Fibroblast of lung (primary cell): ENCODE measurements around the gene USP53. TPM values are rescaled to one million over a fixed set of nuclear protein-coding genes. Genes with fewer than 3 reads are reported as not detected.

Source experiments
- DNase-seq, 2 donors: peaks; one replicate each; pipeline versions ENCODE4 v3.0.0 to v3.0.0-alpha.2; 2010; ENCODE audit warnings: low read depth in 2 of 2
- H2AFZ ChIP-seq: 2 replicates; pipeline ENCODE4 v1.5.1; 2012; ENCODE audit warnings: low read length, control low read depth, inconsistent platforms
- H3K27ac ChIP-seq: 2 replicates; pipeline ENCODE4 v1.5.1; 2011; ENCODE audit warnings: low read length, control low read depth; ENCODE audit not compliant: insufficient read depth
- H3K27me3 ChIP-seq: 2 replicates; pipeline ENCODE4 v1.5.1; 2011; ENCODE audit warnings: mild to moderate bottlenecking, low read length; ENCODE audit not compliant: control insufficient read depth, insufficient read depth
- H3K36me3 ChIP-seq: 2 replicates; pipeline ENCODE4 v1.5.1; 2011; ENCODE audit warnings: low read length; ENCODE audit not compliant: control insufficient read depth, insufficient read depth
- H3K4me1 ChIP-seq: 2 replicates; pipeline ENCODE4 v1.5.1; 2011; ENCODE audit warnings: low read length; ENCODE audit not compliant: control insufficient read depth, insufficient read depth; ENCODE audit errors: extremely low read depth
- H3K4me2 ChIP-seq: 2 replicates; pipeline ENCODE4 v1.5.1; 2011; ENCODE audit warnings: low read length, control low read depth; ENCODE audit not compliant: insufficient read depth; ENCODE audit errors: extremely low read depth
- H3K4me3 ChIP-seq, 4 experiments: fragments of 200-600 bp in 1 of 4; sonication (generic) in 1 of 4; replicated peaks in 1 of 4; 2 replicates each; pipeline ENCODE4 v1.5.1; 2011 to 2016; ENCODE audit warnings: low read length in 4 of 4, low read depth in 3 of 4, mild to moderate bottlenecking in 3 of 4, control low read depth in 2 of 4, inconsistent platforms in 1 of 4, mixed read lengths in 1 of 4; ENCODE audit not compliant: insufficient read depth in 1 of 4; ENCODE audit errors: control extremely low read depth in 1 of 4
- H3K79me2 ChIP-seq: 2 replicates; pipeline ENCODE4 v1.5.1; 2012; ENCODE audit warnings: mild to moderate bottlenecking, low read length, inconsistent platforms; ENCODE audit not compliant: control insufficient read depth, insufficient read depth
- H3K9ac ChIP-seq: 2 replicates; pipeline ENCODE4 v1.5.1; 2011; ENCODE audit warnings: mild to moderate bottlenecking, low read length, control low read depth; ENCODE audit not compliant: insufficient read depth
- H3K9me3 ChIP-seq: 2 replicates; pipeline ENCODE4 v1.5.1; 2012; ENCODE audit warnings: low read depth, low read length; ENCODE audit not compliant: control insufficient read depth, insufficient read depth
- H4K20me1 ChIP-seq: 2 replicates; pipeline ENCODE4 v1.5.1; 2011; ENCODE audit warnings: low read length; ENCODE audit not compliant: control insufficient read depth, insufficient read depth; ENCODE audit errors: extremely low read depth
- EZH2 ChIP-seq: IDR thresholded peaks from 2 replicates; pipeline ENCODE4 v1.5.1; 2012; ENCODE audit warnings: low read length, control low read depth, mild to moderate bottlenecking; ENCODE audit errors: missing control alignments
- polyA plus RNA-seq, 2 donors: library from polyadenylated mRNA; depleted of rRNA in 1 of 2; stranded (reverse) in 1 of 2; unstranded in 1 of 2; fragments of >200 nt; gene quantifications; 2 replicates each; pipeline ENCODE4 v1.2.1, GENCODE V29; 2011 to 2012; ENCODE audit warnings: missing spikeins in 1 of 2
- total RNA-seq: library from RNA; depleted of rRNA; stranded (reverse); fragments of >200 nt; gene quantifications from 2 replicates; pipeline ENCODE4 v1.2.1, GENCODE V29; 2014
- TF ChIP-seq, protein P1 (sequence below), 2 donors: IDR thresholded peaks in 1 of 2; conservative IDR thresholded peaks in 1 of 2; 1 replicate in 1 of 2; 2 replicates in 1 of 2; pipeline ENCODE4 v1.5.1; 2011 to 2012; ENCODE audit warnings: low read length in 2 of 2, control low read depth in 1 of 2, inconsistent platforms in 1 of 2, low read depth in 1 of 2, mild to moderate bottlenecking in 1 of 2

Gene USP53
- total and polyA plus RNA-seq, 2 donors (not counting 1 experiment from before 2014, with no cell fraction given), result 55.7 to 102 TPM

DNA sequence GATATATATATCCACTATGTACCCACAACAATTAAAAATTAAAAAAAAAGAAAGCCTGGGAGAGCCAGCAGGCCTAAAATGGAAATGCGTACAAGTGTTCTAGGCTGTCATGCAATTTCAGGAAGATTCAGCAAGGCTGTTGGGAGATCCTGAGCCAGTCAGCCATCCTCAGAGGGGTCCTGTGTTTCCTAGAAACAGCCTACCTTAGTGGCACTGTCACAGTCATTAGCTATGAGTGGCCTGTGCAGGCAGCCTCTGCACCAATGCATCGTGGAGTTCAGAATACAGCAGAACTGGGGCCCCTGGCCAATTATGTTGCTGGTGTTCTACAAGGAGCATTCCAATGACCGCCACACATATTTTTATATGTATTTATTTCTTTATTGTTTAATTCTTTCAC, 21.0 kb upstream of the USP53 start:
- no peak for DNase-seq
- H4K20me1 ChIP-seq, result no peaks in the 10 kb centered on the region
- no peaks in the 10 kb centered on the region for H3K4me1 ChIP-seq
- no peaks in the 10 kb centered on the region for H3K79me2 ChIP-seq
- H3K36me3 ChIP-seq, result no peaks in the 10 kb centered on the region
- no peak overlapping the region for H3K4me3 ChIP-seq
- H3K9me3 ChIP-seq, result no peaks in the 10 kb centered on the region
- no peak overlapping the region for H3K27ac ChIP-seq
- H3K9ac ChIP-seq, result no peak overlapping the region
- no peak overlapping the region for H2AFZ ChIP-seq
- H3K27me3 ChIP-seq, result no peaks in the 10 kb centered on the region
- no peak overlapping the region for H3K4me2 ChIP-seq
- TF ChIP-seq, protein P1, sequence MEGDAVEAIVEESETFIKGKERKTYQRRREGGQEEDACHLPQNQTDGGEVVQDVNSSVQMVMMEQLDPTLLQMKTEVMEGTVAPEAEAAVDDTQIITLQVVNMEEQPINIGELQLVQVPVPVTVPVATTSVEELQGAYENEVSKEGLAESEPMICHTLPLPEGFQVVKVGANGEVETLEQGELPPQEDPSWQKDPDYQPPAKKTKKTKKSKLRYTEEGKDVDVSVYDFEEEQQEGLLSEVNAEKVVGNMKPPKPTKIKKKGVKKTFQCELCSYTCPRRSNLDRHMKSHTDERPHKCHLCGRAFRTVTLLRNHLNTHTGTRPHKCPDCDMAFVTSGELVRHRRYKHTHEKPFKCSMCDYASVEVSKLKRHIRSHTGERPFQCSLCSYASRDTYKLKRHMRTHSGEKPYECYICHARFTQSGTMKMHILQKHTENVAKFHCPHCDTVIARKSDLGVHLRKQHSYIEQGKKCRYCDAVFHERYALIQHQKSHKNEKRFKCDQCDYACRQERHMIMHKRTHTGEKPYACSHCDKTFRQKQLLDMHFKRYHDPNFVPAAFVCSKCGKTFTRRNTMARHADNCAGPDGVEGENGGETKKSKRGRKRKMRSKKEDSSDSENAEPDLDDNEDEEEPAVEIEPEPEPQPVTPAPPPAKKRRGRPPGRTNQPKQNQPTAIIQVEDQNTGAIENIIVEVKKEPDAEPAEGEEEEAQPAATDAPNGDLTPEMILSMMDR (conservative IDR thresholded peaks at IDR 0.05 in 1 of 2, IDR thresholded peaks at IDR 0.05 in 1 of 2; ENCODE audit: low read depth in 1 of 2, low read length in 2 of 2), result no peak
- TF ChIP-seq EZH2, result no peak

DNA sequence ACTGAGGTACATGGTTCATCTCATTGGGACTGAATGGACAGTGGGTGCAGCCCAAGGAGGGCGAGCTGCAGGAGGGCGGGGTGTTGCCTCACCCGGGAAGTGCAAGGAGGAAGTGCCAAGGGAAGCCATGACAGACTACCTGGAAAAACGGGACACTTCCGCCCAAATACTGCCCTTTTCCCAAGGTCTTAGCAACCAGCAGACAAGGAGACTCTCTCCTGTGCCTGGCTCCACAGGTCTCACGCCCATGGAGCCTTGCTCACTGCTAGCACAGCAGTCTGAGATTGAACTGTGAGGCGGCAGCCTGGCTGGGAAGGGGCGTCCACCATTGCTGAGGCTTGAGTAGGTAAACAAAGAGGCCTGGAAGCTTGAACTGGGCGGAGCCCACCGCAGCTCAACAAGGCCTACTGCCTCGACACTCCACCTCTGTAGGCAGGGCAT, 14.7 kb upstream of the USP53 start:
- TF ChIP-seq EZH2, result no peak
- TF ChIP-seq, protein P1 (conservative IDR thresholded peaks at IDR 0.05 in 1 of 2, IDR thresholded peaks at IDR 0.05 in 1 of 2; ENCODE audit: low read depth in 1 of 2, low read length in 2 of 2), result no peak
- no peak overlapping the region for H2AFZ ChIP-seq
- H3K27ac ChIP-seq, result no peak overlapping the region
- no peak overlapping the region for H3K4me2 ChIP-seq
- no peaks in the 10 kb centered on the region for H3K4me1 ChIP-seq
- H4K20me1 ChIP-seq, result no peaks in the 10 kb centered on the region
- H3K27me3 ChIP-seq, result no peaks in the 10 kb centered on the region
- no peaks in the 10 kb centered on the region for H3K79me2 ChIP-seq
- H3K4me3 ChIP-seq, result no peak overlapping the region
- DNase-seq, result no peak
- no peak overlapping the region for H3K9ac ChIP-seq
- no peaks in the 10 kb centered on the region for H3K36me3 ChIP-seq
- H3K9me3 ChIP-seq, result no peaks in the 10 kb centered on the region

DNA sequence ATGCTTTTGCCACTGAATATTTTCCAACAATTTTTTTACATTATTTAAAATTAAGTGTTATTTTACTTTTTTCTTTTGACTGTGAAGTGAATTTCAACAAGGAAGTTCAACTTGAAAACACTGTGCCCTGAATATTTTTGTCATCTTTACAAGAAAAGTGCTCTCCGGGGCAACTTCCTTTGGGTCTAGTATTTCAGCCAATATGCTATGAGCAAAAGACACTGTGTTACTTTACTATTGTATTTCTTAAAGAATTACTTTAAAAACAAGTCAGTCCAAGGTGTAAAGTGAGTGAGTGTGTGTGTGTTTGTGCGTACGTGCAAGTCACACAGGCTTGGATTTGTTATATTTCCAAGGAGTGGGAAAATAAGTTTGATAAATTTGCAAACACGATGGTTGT, 7.6 kb upstream of the USP53 start:
- peak overlapping the region; percentile 74 for H2AFZ ChIP-seq
- H3K4me3 ChIP-seq, result no peak overlapping the region
- H3K79me2 ChIP-seq, result no peaks in the 10 kb centered on the region
- no peaks in the 10 kb centered on the region for H4K20me1 ChIP-seq
- no peaks in the 10 kb centered on the region for H3K27me3 ChIP-seq
- H3K9me3 ChIP-seq, result no peaks in the 10 kb centered on the region
- H3K36me3 ChIP-seq, result no peaks in the 10 kb centered on the region
- H3K27ac ChIP-seq, result no peak overlapping the region
- TF ChIP-seq, protein P1 (conservative IDR thresholded peaks at IDR 0.05 in 1 of 2, IDR thresholded peaks at IDR 0.05 in 1 of 2; ENCODE audit: low read depth in 1 of 2, low read length in 2 of 2), result no peak
- TF ChIP-seq EZH2, result no peak
- peak in 1 of 2 donors; percentile 24 for DNase-seq
- no peak overlapping the region for H3K9ac ChIP-seq
- H3K4me1 ChIP-seq, result peaks cover 18% of the 10 kb centered on the region
- H3K4me2 ChIP-seq, result no peak overlapping the region
